Measurements from ENCODE around the gene CLBA1. TPM values are rescaled to one million over a fixed set of nuclear protein-coding genes. Genes with fewer than 3 reads are reported as not detected.

The CLBA1 gene
- total RNA-seq, 1 experiment from 2014 or later: 14.8 TPM

GRCh38 chr14:104989951-104990303 lies 4.3 kb downstream of the CLBA1 start (continued):
- no peak for TF ChIP-seq REST (IDR thresholded peaks at IDR 0.05; ENCODE audit: low read depth)
- TF ChIP-seq MAX (IDR thresholded peaks at IDR 0.05): no peak
- TF ChIP-seq CBX3 (IDR thresholded peaks at IDR 0.05; ENCODE audit: low read depth): no peak

GRCh38 chr14:104991896-104992230 lies 6.3 kb downstream of the CLBA1 start:
- ATAC-seq (no peak), DNase-seq (ENCODE audit: low read depth, low spot score) (no peak)
- H3K4me1 ChIP-seq (ENCODE audit: control insufficient read depth in 1 of 2, insufficient read depth in 2 of 2, low read length in 2 of 2): peaks cover 2 to 3% of the 10 kb centered on the region in 2 experiments
- intact Hi-C loops (cut with micrococcal nuclease): no loop called here
- H2AFZ ChIP-seq (ENCODE audit: low read depth, low read length, poor library complexity, severe bottlenecking): no peak overlapping the region
- H3K36me3 ChIP-seq (ENCODE audit: control insufficient read depth in 1 of 2, insufficient read depth in 2 of 2, low read length in 2 of 2): peaks cover 10 to 15% of the 10 kb centered on the region in 2 experiments; a peak in 3 of 4 replicates
- H3K27ac ChIP-seq (ENCODE audit: low read depth, low read length): peak overlapping the region; percentile 32; the same call in 1 of the 2 replicates
- no peaks in the 10 kb centered on the region for H3K9me2 ChIP-seq (ENCODE audit: insufficient read depth)
- peaks cover 3% of the 10 kb centered on the region; the same call in 1 of the 2 replicates for H3K79me2 ChIP-seq (ENCODE audit: insufficient read depth, low read length)
- no peak overlapping the region for H3K4me2 ChIP-seq (ENCODE audit: low read length)
- TF ChIP-seq ATF3 (IDR thresholded peaks at IDR 0.05) (no peak), FOSL1 (IDR thresholded peaks at IDR 0.05; ENCODE audit: low read depth) (no peak), POLR2AphosphoS5 (IDR thresholded peaks at IDR 0.05; ENCODE audit: low read depth, low read length) (no peak), POLR2A (IDR thresholded peaks at IDR 0.05; ENCODE audit: borderline replicate concordance, extremely low read depth, insufficient read depth, insufficient read length) (no peak)
- no peaks in the 10 kb centered on the region for H4K20me1 ChIP-seq (ENCODE audit: insufficient read depth)
- RAD21 ChIA-PET (ENCODE audit: low non-redundant PET in 1 of 2, low total read pairs in 2 of 2, uncharacterized antibody in 2 of 2, unreplicated experiment in 2 of 2): no interaction called here
- POLR2A ChIA-PET: no interaction called here
- H3K9me3 ChIP-seq (ENCODE audit: control insufficient read depth in 1 of 2, insufficient read depth in 1 of 2, low read depth in 1 of 2, low read length in 2 of 2): no peaks in the 10 kb centered on the region
- no TSS peak for BruUV-seq (replicated peaks)
- H3K4me3 ChIP-seq (replicated peaks in 1 of 2; ENCODE audit: low read depth in 1 of 2, low read length in 2 of 2): no peak overlapping the region
- H3K9ac ChIP-seq (ENCODE audit: low read length): no peak overlapping the region
- CTCF ChIA-PET: no interaction called here
- H3K27me3 ChIP-seq (ENCODE audit: insufficient read depth, low read length): no peaks in the 10 kb centered on the region

Data from HCT116 (cell line).